HUES48 (cell line): ENCODE measurements around the gene SRRM2.

Experiments used
- H3K27ac ChIP-seq: one replicate; pipeline ENCODE4 v1.7.0; 2013; ENCODE audit warnings: low read depth, low read length, inconsistent platforms
- H3K27me3 ChIP-seq: 2 replicates; pipeline ENCODE4 v1.6.1; 2013; ENCODE audit warnings: mild to moderate bottlenecking, low read length; ENCODE audit not compliant: control insufficient read depth, insufficient read depth
- H3K36me3 ChIP-seq: 2 replicates; pipeline ENCODE4 v1.6.1; 2013; ENCODE audit warnings: low read length; ENCODE audit not compliant: control insufficient read depth, insufficient read depth
- H3K4me1 ChIP-seq: 2 replicates; pipeline ENCODE4 v1.6.1; 2013; ENCODE audit warnings: mild to moderate bottlenecking, low read length; ENCODE audit not compliant: control insufficient read depth, insufficient read depth
- H3K4me3 ChIP-seq: 2 replicates; pipeline ENCODE4 v1.5.1; 2013; ENCODE audit warnings: mild to moderate bottlenecking, low read depth, low read length
- H3K9ac ChIP-seq: 2 replicates; pipeline ENCODE4 v1.6.1; 2013; ENCODE audit warnings: mild to moderate bottlenecking, low read depth, low read length, moderate library complexity
- H3K9me3 ChIP-seq: 2 replicates; pipeline ENCODE4 v1.6.1; 2013; ENCODE audit warnings: low read length; ENCODE audit not compliant: control insufficient read depth, insufficient read depth

The SRRM2 gene

GRCh38 chr16:2741168-2741567 lies 11.3 kb upstream of the SRRM2 start:
- H3K36me3 ChIP-seq = no peaks in the 10 kb centered on the region
- no peak overlapping the region for H3K27ac ChIP-seq
- H3K4me1 ChIP-seq = no peaks in the 10 kb centered on the region
- H3K9me3 ChIP-seq = no peaks in the 10 kb centered on the region
- H3K27me3 ChIP-seq = no peaks in the 10 kb centered on the region
- no peak overlapping the region for H3K4me3 ChIP-seq
- H3K9ac ChIP-seq = no peak overlapping the region

- Histone ChIP-seq H3K9ac (no peak overlapping the region), H3K4me3 (no peak overlapping the region), H3K27ac (no peak overlapping the region), H3K9me3 (no peaks in the 10 kb centered on the region), H3K36me3 (no peaks in the 10 kb centered on the region), H3K4me1 (no peaks in the 10 kb centered on the region), H3K27me3 (no peaks in the 10 kb centered on the region)
Measured at GRCh38 chr16:2742323-2743006, 10.0 kb upstream of the SRRM2 start.

DNA sequence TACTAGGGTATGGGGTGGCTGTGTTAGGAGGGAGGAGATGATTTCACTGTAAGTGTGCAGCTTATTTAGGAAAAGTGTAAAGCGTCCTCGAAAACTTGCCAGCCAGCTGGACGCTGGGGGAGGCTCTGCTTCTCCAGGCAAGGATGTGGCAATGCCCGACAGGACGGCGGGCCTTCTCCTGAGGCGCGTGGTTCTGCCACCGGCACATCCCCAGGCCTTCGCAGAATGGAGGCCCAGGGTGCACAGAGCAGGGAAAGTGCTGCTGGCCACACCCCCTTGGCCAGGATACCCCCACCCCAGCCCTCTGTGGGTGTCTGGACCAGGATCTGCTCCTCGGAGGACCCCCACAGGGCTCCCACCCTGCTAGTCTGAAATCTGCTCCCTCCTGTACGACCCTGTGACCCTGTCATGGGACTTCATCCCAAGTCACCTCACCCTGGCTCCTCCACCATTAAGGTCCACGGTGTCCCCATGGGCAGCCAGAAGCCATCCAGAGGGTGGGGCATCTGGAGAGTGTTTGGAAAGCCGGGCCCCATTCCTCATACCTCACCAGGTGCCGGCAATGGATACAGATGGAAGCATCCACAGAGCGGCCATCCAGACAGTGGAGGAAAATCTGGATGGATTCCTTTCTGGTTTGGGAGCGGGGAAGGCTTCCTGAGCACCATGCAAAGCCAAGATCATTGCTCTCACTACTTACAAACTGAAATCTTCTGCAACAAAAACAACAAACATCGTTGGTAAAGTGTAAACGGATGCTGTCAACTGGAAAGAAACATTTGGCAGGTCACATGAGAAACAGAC lies 9.2 kb upstream of the SRRM2 start:
- Histone ChIP-seq H3K4me3 (no peak overlapping the region), H3K36me3 (no peaks in the 10 kb centered on the region), H3K4me1 (no peaks in the 10 kb centered on the region), H3K27me3 (no peaks in the 10 kb centered on the region), H3K9me3 (no peaks in the 10 kb centered on the region), H3K27ac (no peak overlapping the region), H3K9ac (no peak overlapping the region)

- no peaks in the 10 kb centered on the region for H3K4me1 ChIP-seq
- H3K9me3 ChIP-seq = no peaks in the 10 kb centered on the region
- no peak overlapping the region for H3K27ac ChIP-seq
- no peak overlapping the region for H3K4me3 ChIP-seq
- peaks cover 6% of the 10 kb centered on the region; the same call in 1 of the 2 replicates for H3K36me3 ChIP-seq
- no peak overlapping the region for H3K9ac ChIP-seq
- no peaks in the 10 kb centered on the region for H3K27me3 ChIP-seq
Measured at GRCh38 chr16:2744711-2745110, 7.7 kb upstream of the SRRM2 start.

DNA sequence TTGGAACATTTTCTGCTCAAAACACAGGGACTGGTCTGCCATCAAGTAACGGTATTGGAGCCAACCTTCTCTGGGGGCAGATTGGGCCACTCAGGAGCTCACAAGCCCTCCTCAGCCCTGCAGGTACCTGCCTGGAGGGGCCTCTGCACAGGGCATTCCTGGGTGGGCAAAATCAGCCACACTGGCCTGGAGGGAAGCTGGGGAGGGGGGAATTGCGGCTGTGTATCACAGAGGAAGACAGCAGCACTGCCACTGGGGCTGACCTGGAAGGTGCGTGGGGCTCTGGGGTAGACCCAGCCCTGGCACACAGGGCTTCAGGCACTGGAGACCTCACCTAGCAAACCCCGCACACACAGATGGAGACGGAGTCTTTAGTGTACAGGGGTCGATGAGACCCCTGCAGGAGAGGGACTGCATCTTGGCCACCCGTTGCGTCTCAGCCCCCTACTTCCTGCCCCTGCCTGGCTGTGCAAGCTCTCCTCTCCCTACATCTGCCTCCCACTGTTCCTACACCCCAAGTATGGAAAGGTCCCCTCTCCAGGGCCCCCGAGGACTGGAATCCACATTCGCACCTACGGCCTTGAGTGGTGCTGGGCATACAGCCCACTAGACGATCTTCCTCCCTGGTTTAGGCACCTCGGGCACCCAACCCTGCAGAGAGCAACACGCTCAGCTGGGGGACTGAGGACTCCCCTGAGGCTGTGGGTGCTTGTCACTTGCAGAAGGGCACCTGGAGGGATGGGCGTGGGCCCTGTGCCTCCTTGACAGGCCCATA lies 7.1 kb upstream of the SRRM2 start:
- H3K36me3 ChIP-seq = peaks cover 9% of the 10 kb centered on the region; the same call in 1 of the 2 replicates
- H3K9ac ChIP-seq = no peak overlapping the region
- H3K4me3 ChIP-seq = no peak overlapping the region
- H3K4me1 ChIP-seq = no peaks in the 10 kb centered on the region
- H3K27me3 ChIP-seq = no peaks in the 10 kb centered on the region
- H3K27ac ChIP-seq = no peak overlapping the region
- H3K9me3 ChIP-seq = no peaks in the 10 kb centered on the region

- Histone ChIP-seq H3K4me3 (no peak overlapping the region), H3K27ac (no peak overlapping the region), H3K36me3 (peaks cover 9% of the 10 kb centered on the region; the same call in 1 of the 2 replicates), H3K4me1 (0 out of 2 replicates have a peak, but pooled peaks cover under 1% of the 10 kb centered on the region), H3K9me3 (no peaks in the 10 kb centered on the region), H3K27me3 (no peaks in the 10 kb centered on the region), H3K9ac (no peak overlapping the region)
Measured at GRCh38 chr16:2745961-2746360, 6.5 kb upstream of the SRRM2 start.

DNA sequence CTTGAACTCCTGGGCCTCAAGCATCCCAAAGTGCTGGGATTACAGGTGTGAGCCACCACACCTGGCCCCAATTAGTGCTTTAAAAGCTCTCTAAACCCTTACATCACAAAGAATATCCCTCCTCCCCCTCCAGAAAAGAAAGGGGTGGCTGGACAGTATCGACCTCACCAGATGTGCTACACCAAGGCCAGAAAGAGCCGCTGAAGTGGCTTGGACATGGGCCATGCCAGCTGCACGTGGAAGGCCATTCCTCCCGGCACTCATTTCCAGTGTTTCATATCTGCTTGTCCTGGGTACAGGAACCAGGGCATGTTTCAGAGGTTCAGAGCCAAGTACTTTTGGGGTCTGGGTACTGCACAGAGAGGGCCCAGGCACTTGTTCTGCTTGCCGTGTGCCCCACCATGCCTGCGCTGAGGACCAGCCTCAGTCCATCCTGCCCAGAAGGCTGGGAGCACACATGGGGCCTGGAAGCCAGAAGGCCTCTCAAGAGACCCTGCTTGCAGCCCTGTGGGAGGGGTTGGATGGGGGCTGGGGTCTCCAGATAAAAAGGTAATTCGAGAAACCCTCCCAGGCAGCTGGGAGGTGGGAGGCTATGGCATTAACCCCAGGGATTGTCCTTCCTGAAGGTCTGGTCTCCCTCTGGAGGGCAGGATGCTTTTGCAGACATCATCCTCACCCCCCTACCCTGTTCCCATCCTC lies 3.5 kb upstream of the SRRM2 start:
- peaks cover 11% of the 10 kb centered on the region; the same call in 1 of the 2 replicates for H3K36me3 ChIP-seq
- no peak overlapping the region for H3K9ac ChIP-seq
- no peaks in the 10 kb centered on the region for H3K27me3 ChIP-seq
- no peak overlapping the region for H3K4me3 ChIP-seq
- H3K9me3 ChIP-seq = no peaks in the 10 kb centered on the region
- H3K27ac ChIP-seq = no peak overlapping the region
- peaks cover 7% of the 10 kb centered on the region; the same call in 1 of the 2 replicates for H3K4me1 ChIP-seq

GRCh38 chr16:2749476-2749875 lies 3.0 kb upstream of the SRRM2 start:
- H3K4me3 ChIP-seq = no peak overlapping the region
- H3K9ac ChIP-seq = no peak overlapping the region
- H3K36me3 ChIP-seq = peaks cover 14% of the 10 kb centered on the region
- H3K9me3 ChIP-seq = no peaks in the 10 kb centered on the region
- H3K27ac ChIP-seq = no peak overlapping the region
- no peaks in the 10 kb centered on the region for H3K27me3 ChIP-seq
- peaks cover 7% of the 10 kb centered on the region for H3K4me1 ChIP-seq

DNA sequence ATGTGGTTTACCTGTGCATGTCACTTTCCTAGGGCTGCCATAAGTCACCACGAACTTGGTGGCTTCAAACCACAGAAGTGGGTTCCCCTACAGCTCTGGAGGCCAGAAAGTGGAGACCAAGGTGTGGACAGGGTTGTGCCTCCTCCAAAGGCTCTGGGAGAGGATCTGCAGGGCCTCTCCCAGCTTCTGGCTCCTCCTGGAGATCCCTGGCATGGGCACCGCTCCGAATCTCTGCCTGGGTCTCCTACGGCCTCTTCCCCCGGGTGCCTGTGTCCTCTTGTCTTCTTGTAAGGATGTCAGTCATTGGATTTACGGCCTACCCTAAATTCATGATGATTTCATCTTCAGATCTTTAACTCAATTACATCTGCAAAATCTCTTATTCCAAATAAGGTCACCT lies 2.5 kb upstream of the SRRM2 start:
- no peaks in the 10 kb centered on the region for H3K9me3 ChIP-seq
- H3K4me3 ChIP-seq = no peak overlapping the region
- H3K4me1 ChIP-seq = peaks cover 12% of the 10 kb centered on the region
- peaks cover 14% of the 10 kb centered on the region for H3K36me3 ChIP-seq
- H3K9ac ChIP-seq = no peak overlapping the region
- no peak overlapping the region for H3K27ac ChIP-seq
- no peaks in the 10 kb centered on the region for H3K27me3 ChIP-seq

- peak overlapping the region; percentile 94 for H3K4me3 ChIP-seq
- H3K27me3 ChIP-seq = no peaks in the 10 kb centered on the region
- peaks cover 29% of the 10 kb centered on the region for H3K36me3 ChIP-seq
- H3K9me3 ChIP-seq = no peaks in the 10 kb centered on the region
- H3K9ac ChIP-seq = peak overlapping the region; percentile 99
- H3K4me1 ChIP-seq = peaks cover 18% of the 10 kb centered on the region
- peak overlapping the region; percentile 100 for H3K27ac ChIP-seq
Measured at GRCh38 chr16:2751577-2752034, 832 bp upstream of the SRRM2 start.
